IMR-90 (cell line): ENCODE data around the gene LIAS. TPM values are rescaled to one million over a fixed set of nuclear protein-coding genes. Genes with fewer than 3 reads are reported as not detected.
A peak's percentile ranks its signal among the peaks of the same experiment; 100 is the strongest.

Source experiments
- ATAC-seq: fragments of 200-7000 bp; cut with Tn5 transposase; 2 replicates; pipeline ENCODE4 v1.9.1; 2020; ENCODE audit warnings: low read depth, mild to moderate bottlenecking, moderate library complexity
- BruUV-seq: library from RNA; stranded (reverse); fragments of 400-500 nt; replicated peaks from 2 replicates; lab custom pipeline; 2021; lab: Mats Ljungman, UMichigan
- CTCF ChIA-PET: fragments of 300-600 bp; formaldehyde crosslinking; extraction: SDS; loops from one replicate; lab custom pipeline; 2021; ENCODE audit warnings: antibody characterized with exemption; lab: Yijun Ruan, JAX
- POLR2A ChIA-PET: fragments of 300-600 bp; sonication (Branson Sonifier 250); formaldehyde crosslinking; loops from one replicate; lab custom pipeline; 2022; ENCODE audit warnings: antibody characterized with exemption; ENCODE audit not compliant: unreplicated experiment; lab: Charles Lee
- DNase-seq: peaks from one replicate; pipeline ENCODE4 v3.0.0; 2013
- H2AFZ ChIP-seq: replicated peaks from 2 replicates; pipeline ENCODE3; 2013; ENCODE audit warnings: low read length, mild to moderate bottlenecking; ENCODE audit not compliant: poor library complexity
- H2AK5ac ChIP-seq: 2 replicates; pipeline ENCODE4 v1.6.1; 2013; ENCODE audit warnings: low read depth, low read length, inconsistent platforms
- H2AK9ac ChIP-seq: replicated peaks from 2 replicates; pipeline ENCODE3; 2013; ENCODE audit warnings: mild to moderate bottlenecking, low read depth, low read length, moderate library complexity; ENCODE audit not compliant: poor library complexity
- H2BK120ac ChIP-seq: 2 replicates; pipeline ENCODE4 v1.6.1; 2013; ENCODE audit warnings: low read depth, low read length, inconsistent platforms
- H2BK15ac ChIP-seq: 3 replicates; pipeline ENCODE4 v1.6.1; 2013; ENCODE audit warnings: low read depth, low read length, inconsistent platforms
- H2BK20ac ChIP-seq: 2 replicates; pipeline ENCODE4 v1.6.1; 2013; ENCODE audit warnings: low read depth, mild to moderate bottlenecking, inconsistent platforms, low read length, moderate library complexity
- H2BK5ac ChIP-seq: 2 replicates; pipeline ENCODE4 v1.6.1; 2013; ENCODE audit warnings: mild to moderate bottlenecking, low read depth, low read length, inconsistent platforms; ENCODE audit not compliant: poor library complexity, severe bottlenecking
- H3K14ac ChIP-seq: replicated peaks from 2 replicates; pipeline ENCODE4 v1.6.1; 2013; ENCODE audit warnings: low read depth, low read length, inconsistent platforms
- H3K18ac ChIP-seq: 2 replicates; pipeline ENCODE4 v1.6.1; 2013; ENCODE audit warnings: low read depth, low read length, control low read depth
- H3K23ac ChIP-seq: 2 replicates; pipeline ENCODE4 v1.6.1; 2013; ENCODE audit warnings: low read depth, low read length, inconsistent platforms
- H3K27ac ChIP-seq: 2 replicates; pipeline ENCODE4 v1.5.1; 2013; ENCODE audit warnings: mild to moderate bottlenecking, control low read depth, low read length; ENCODE audit not compliant: insufficient read depth
- H3K27me3 ChIP-seq: 2 replicates; pipeline ENCODE4 v1.6.1; 2013; ENCODE audit warnings: low read length; ENCODE audit not compliant: control insufficient read depth, insufficient read depth
- H3K36me3 ChIP-seq: 2 replicates; pipeline ENCODE4 v1.6.1; 2013; ENCODE audit warnings: low read length, mixed read lengths; ENCODE audit not compliant: control insufficient read depth, insufficient read depth
- H3K4ac ChIP-seq: 2 replicates; pipeline ENCODE4 v1.6.1; 2013; ENCODE audit warnings: low read depth, low read length, inconsistent platforms
- H3K4me1 ChIP-seq: 2 replicates; pipeline ENCODE4 v1.6.1; 2013; ENCODE audit warnings: low read length, mixed read lengths; ENCODE audit not compliant: control insufficient read depth, insufficient read depth
- H3K4me2 ChIP-seq: 2 replicates; pipeline ENCODE4 v1.6.1; 2013; ENCODE audit warnings: low read depth, mild to moderate bottlenecking, control low read depth, low read length, moderate library complexity
- H3K4me3 ChIP-seq: 2 replicates; pipeline ENCODE4 v1.5.1; 2013; ENCODE audit warnings: low read depth, mild to moderate bottlenecking, control low read depth, low read length, moderate library complexity; ENCODE audit not compliant: insufficient read depth
- H3K56ac ChIP-seq: 2 replicates; pipeline ENCODE4 v1.6.1; 2013; ENCODE audit warnings: low read length, inconsistent platforms; ENCODE audit not compliant: insufficient read depth; ENCODE audit errors: extremely low read depth
- H3K79me1 ChIP-seq, 2 experiments: 2 replicates each; pipeline ENCODE4 v1.6.1; 2013; ENCODE audit warnings: low read length in 2 of 2, inconsistent platforms in 1 of 2, low read depth in 1 of 2
- H3K9ac ChIP-seq: 2 replicates; pipeline ENCODE4 v1.6.1; 2013; ENCODE audit warnings: low read depth, low read length, control low read depth
- H3K9me1 ChIP-seq: 2 replicates; pipeline ENCODE4 v1.6.1; 2013; ENCODE audit warnings: low read length, inconsistent platforms; ENCODE audit not compliant: insufficient read depth
- H3K9me3 ChIP-seq: 2 replicates; pipeline ENCODE4 v1.6.1; 2013; ENCODE audit warnings: low read length; ENCODE audit not compliant: control insufficient read depth, insufficient read depth
- H4K20me1 ChIP-seq: 2 replicates; pipeline ENCODE4 v1.6.1; 2013; ENCODE audit warnings: low read length, inconsistent platforms; ENCODE audit not compliant: insufficient read depth
- H4K5ac ChIP-seq: 2 replicates; pipeline ENCODE4 v1.6.1; 2013; ENCODE audit warnings: mild to moderate bottlenecking, low read depth, low read length, control low read depth
- H4K8ac ChIP-seq, 2 experiments: 2 replicates each; pipeline ENCODE4 v1.6.1; 2013; ENCODE audit warnings: low read depth in 2 of 2, low read length in 2 of 2, control low read depth in 1 of 2, inconsistent platforms in 1 of 2
- H4K91ac ChIP-seq: 2 replicates; pipeline ENCODE4 v1.6.1; 2013; ENCODE audit warnings: low read depth, low read length, inconsistent platforms; ENCODE audit not compliant: insufficient read depth
- ELK1 ChIP-seq: fragments of 150-350 bp; IDR thresholded peaks from 2 replicates; pipeline ENCODE4 v1.6.1; 2016; ENCODE audit warnings: low read depth, mild to moderate bottlenecking, low read length, moderate library complexity, borderline replicate concordance
- FOS ChIP-seq: fragments of 150-350 bp; IDR thresholded peaks from 2 replicates; pipeline ENCODE4 v1.6.1; 2016; ENCODE audit warnings: low read depth, low read length
- MXI1 ChIP-seq: IDR thresholded peaks from 2 replicates; pipeline ENCODE4 v1.6.1; 2012; ENCODE audit warnings: low read depth, mild to moderate bottlenecking, low read length, moderate library complexity, borderline replicate concordance
- RAD21 ChIP-seq: IDR thresholded peaks from 2 replicates; pipeline ENCODE4 v1.6.1; 2012; ENCODE audit warnings: low read length, improper control_type of control experiment
- RCOR1 ChIP-seq: IDR thresholded peaks from 2 replicates; pipeline ENCODE4 v1.6.1; 2012; ENCODE audit warnings: mild to moderate bottlenecking, low read length, improper control_type of control experiment; ENCODE audit not compliant: insufficient replicate concordance
- SMC3 ChIP-seq: fragments of 150-350 bp; IDR thresholded peaks from 2 replicates; pipeline ENCODE4 v1.6.1; 2016; ENCODE audit warnings: low read depth, mild to moderate bottlenecking, antibody characterized with exemption, low read length, moderate library complexity
- USF2 ChIP-seq: fragments of 150-350 bp; IDR thresholded peaks from 2 replicates; pipeline ENCODE4 v1.6.1; 2017; ENCODE audit warnings: mild to moderate bottlenecking, antibody characterized with exemption, low read length, low read depth
- WGBS, 2 experiments: methylation state at CpG; one replicate each; pipeline versions ENCODE4 v1.1.5 to v1.1.7; 2013; ENCODE audit warnings: missing lambda C conversion rate in 2 of 2; ENCODE audit not compliant: insufficient read length in 1 of 2; ENCODE audit errors: extremely low coverage in 2 of 2; 5-methylcytosine and 5-hydroxymethylcytosine counted together
- dilution Hi-C: fragments of 300-500 bp; cut with HindIII; formaldehyde crosslinking; loops from one replicate; pipeline ENCODE4 v1.14.3; 2018; ENCODE audit warnings: low sequenced_read_pairs; ENCODE audit not compliant: unreplicated experiment
- in situ Hi-C: fragments of 300-500 bp; cut with MboI; formaldehyde crosslinking; loops from 3 replicates; pipeline ENCODE4 v1.14.3; 2019; ENCODE audit warnings: low sequenced_read_pairs, inconsistent platforms, mixed read lengths
- intact Hi-C: fragments of 100-400 bp; cut with micrococcal nuclease; formaldehyde crosslinking; loops from 2 replicates; pipeline ENCODE4 v1.10.0; 2022
- polyA plus RNA-seq, 3 experiments: library from polyadenylated mRNA; depleted of rRNA; stranded (reverse); fragments of >200 nt; gene quantifications; 2 replicates each; pipeline ENCODE4 v1.2.3, GENCODE V29; 2012; ENCODE audit warnings: low replicate concordance in 1 of 3
- total RNA-seq: library from RNA; depleted of rRNA; stranded (reverse); fragments of >200 nt; gene quantifications from 2 replicates; pipeline ENCODE4 v1.2.3, GENCODE V29; 2012
- TF ChIP-seq, protein P1 (sequence below): conservative IDR thresholded peaks from 2 replicates; pipeline ENCODE4 v1.5.1; 2012; ENCODE audit warnings: mild to moderate bottlenecking, low read depth, low read length, improper control_type of control experiment

Gene LIAS
- total and polyA plus RNA-seq, 2 of the 4 experiments (the other 2 are of a cell fraction): 3.2 to 7.8 TPM

GRCh38 chr4:39469429-39470077 lies 10.7 kb downstream of the LIAS start:
- CTCF ChIA-PET: interaction anchor here (0.5 to 1.5 kb wide), 15 partner anchors 9 to 1700 kb away, joined by 3 to 9 read pairs (median 4); partner anchors contain the start of genes LIAS, RPL9, SMIM14 and UGDH
- Histone ChIP-seq H2BK20ac (0 out of 2 replicates have a peak overlapping the region, but pooled peaks have one; percentile 29), H3K4me2 (no peak overlapping the region), H3K79me1 (peaks cover 4 to 9% of the 10 kb centered on the region in 2 experiments; a peak in 2 of 4 replicates), H2BK5ac (peak overlapping the region; percentile 10), H3K9ac (no peak overlapping the region), H4K91ac (no peak overlapping the region), H4K5ac (no peak overlapping the region), H3K14ac (0 out of 2 replicates have a peak overlapping the region, but pooled peaks have one; percentile 33), H3K4me1 (no peaks in the 10 kb centered on the region), H3K56ac (no peak overlapping the region), H3K9me1 (no peaks in the 10 kb centered on the region), H4K8ac (peak overlapping the region in 1 of 2 experiments; percentile 47; a peak in 1 of 4 replicates), H3K27ac (no peak overlapping the region), H2BK15ac (no peak overlapping the region), H3K9me3 (no peaks in the 10 kb centered on the region), H3K4ac (peak overlapping the region; percentile 45; the same call in 1 of the 2 replicates), H4K20me1 (no peaks in the 10 kb centered on the region), H2AK9ac (no peak overlapping the region), H3K27me3 (no peaks in the 10 kb centered on the region), H3K4me3 (no peak overlapping the region), H2BK120ac (no peak overlapping the region; the same call in 1 of the 2 replicates), H2AK5ac (peak overlapping the region; percentile 26; the same call in 1 of the 2 replicates), H3K36me3 (peaks cover 2% of the 10 kb centered on the region), H3K23ac (0 out of 2 replicates have a peak overlapping the region, but pooled peaks have one; percentile 25), H2AFZ (no peak overlapping the region), H3K18ac (no peak overlapping the region)
- in situ Hi-C loops (loop anchor here (10.0 kb wide), 1 partner anchor 505 kb away; the partner anchor contains the start of gene PDS5A), dilution Hi-C loops (no loop called here), intact Hi-C loops (loop anchor here (1.0 to 2.0 kb wide), 6 partner anchors 57 to 507 kb away; partner anchors contain the start of genes SMIM14, UBE2K and UGDH)
- DNase-seq: peak; percentile 87
- POLR2A ChIA-PET: interaction anchor here (0.5 to 0.9 kb wide), 2 partner anchors 12 to 101 kb away, joined by 3 to 4 read pairs; no protein-coding TSS in a partner anchor
- no CpG with 5 or more reads among the region's 4 CpGs for WGBS, 2 experiments
- BruUV-seq: no TSS peak
- TF ChIP-seq, protein P1, sequence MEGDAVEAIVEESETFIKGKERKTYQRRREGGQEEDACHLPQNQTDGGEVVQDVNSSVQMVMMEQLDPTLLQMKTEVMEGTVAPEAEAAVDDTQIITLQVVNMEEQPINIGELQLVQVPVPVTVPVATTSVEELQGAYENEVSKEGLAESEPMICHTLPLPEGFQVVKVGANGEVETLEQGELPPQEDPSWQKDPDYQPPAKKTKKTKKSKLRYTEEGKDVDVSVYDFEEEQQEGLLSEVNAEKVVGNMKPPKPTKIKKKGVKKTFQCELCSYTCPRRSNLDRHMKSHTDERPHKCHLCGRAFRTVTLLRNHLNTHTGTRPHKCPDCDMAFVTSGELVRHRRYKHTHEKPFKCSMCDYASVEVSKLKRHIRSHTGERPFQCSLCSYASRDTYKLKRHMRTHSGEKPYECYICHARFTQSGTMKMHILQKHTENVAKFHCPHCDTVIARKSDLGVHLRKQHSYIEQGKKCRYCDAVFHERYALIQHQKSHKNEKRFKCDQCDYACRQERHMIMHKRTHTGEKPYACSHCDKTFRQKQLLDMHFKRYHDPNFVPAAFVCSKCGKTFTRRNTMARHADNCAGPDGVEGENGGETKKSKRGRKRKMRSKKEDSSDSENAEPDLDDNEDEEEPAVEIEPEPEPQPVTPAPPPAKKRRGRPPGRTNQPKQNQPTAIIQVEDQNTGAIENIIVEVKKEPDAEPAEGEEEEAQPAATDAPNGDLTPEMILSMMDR: peak; percentile 97
- TF ChIP-seq MXI1 (0 out of 2 replicates have a peak, but pooled peaks have one; percentile 23), RCOR1 (no peak), ELK1 (no peak), FOS (no peak), USF2 (no peak), SMC3 (peak; percentile 90), RAD21 (peak; percentile 87)
- peak; percentile 83 for ATAC-seq
